Gastrocnemius medialis (tissue), 4 donors: ENCODE results near the gene EPHB2. TPM values are rescaled to one million over a fixed set of nuclear protein-coding genes. Genes with fewer than 3 reads are reported as not detected.

Experiments used
- ATAC-seq, 2 donors: fragments of 150-250 bp; one replicate each; pipeline ENCODE4 v1.9.1; 2016
- DNase-seq, 2 donors: peaks; one replicate each; pipeline ENCODE4 v3.0.0-alpha.2; 2019
- H3K27ac ChIP-seq, 4 donors: fragments of 200-600 bp; sonication (generic); 1 replicate in 1 of 4; 2 replicates in 3 of 4; pipeline ENCODE4 v1.5.1; 2016 to 2018; ENCODE audit warnings: mild to moderate bottlenecking in 2 of 4, moderate library complexity in 1 of 4
- H3K27me3 ChIP-seq, 3 donors: fragments of 200-600 bp; sonication (generic) in 2 of 3; 1 replicate in 1 of 3; 2 replicates in 2 of 3; pipeline versions ENCODE4 v1.5.1 to v1.6.0; 2016 to 2019; ENCODE audit warnings: mild to moderate bottlenecking in 1 of 3, moderate library complexity in 1 of 3
- H3K36me3 ChIP-seq, 2 donors: fragments of 200-600 bp; sonication (generic) in 1 of 2; one replicate each; pipeline ENCODE4 v1.5.1; 2017 to 2018
- H3K4me1 ChIP-seq, 2 donors: fragments of 200-600 bp; sonication (generic) in 1 of 2; one replicate each; pipeline ENCODE4 v1.5.1; 2016 to 2017; ENCODE audit warnings: mild to moderate bottlenecking in 2 of 2
- H3K4me3 ChIP-seq, 4 donors: fragments of 200-600 bp; sonication (generic) in 3 of 4; 1 replicate in 1 of 4; 2 replicates in 3 of 4; pipeline ENCODE4 v1.5.1; 2016 to 2019; ENCODE audit warnings: mild to moderate bottlenecking in 2 of 4
- H3K9me3 ChIP-seq, 3 donors: fragments of 200-600 bp; sonication (generic) in 2 of 3; 1 replicate in 1 of 3; 2 replicates in 2 of 3; pipeline ENCODE4 v1.5.1; 2016 to 2019
- CTCF ChIP-seq, 5 experiments: fragments of 450-650 bp in 3 of 5; fragments of 200-600 bp in 2 of 5; sonication (generic) in 2 of 5; IDR thresholded peaks in 4 of 5; conservative IDR thresholded peaks in 1 of 5; 1 replicate in 4 of 5; 2 replicates in 1 of 5; pipeline ENCODE4 v1.5.1; 2016 to 2019; ENCODE audit warnings: antibody characterized with exemption in 5 of 5, mild to moderate bottlenecking in 3 of 5, moderate library complexity in 3 of 5
- POLR2A ChIP-seq, 2 donors: fragments of 450-650 bp; IDR thresholded peaks; one replicate each; pipeline ENCODE4 v1.6.1; 2017; ENCODE audit warnings: antibody characterized with exemption in 2 of 2, mild to moderate bottlenecking in 2 of 2, moderate library complexity in 2 of 2
- in situ Hi-C, 4 donors: fragments of 200-750 bp; cut with MboI; loops; one replicate each; pipeline versions ENCODE4 v1.15.0 to v1.8.0; 2017; ENCODE audit warnings: low sequenced_read_pairs in 4 of 4
- intact Hi-C: fragments of 100-400 bp; cut with DNase I; formaldehyde crosslinking; loops from one replicate; pipeline ENCODE4 v1.15.1; 2023; ENCODE audit warnings: low total_unique reads
- total RNA-seq, 4 donors: library from RNA; depleted of rRNA; stranded (reverse); fragments of >200 nt; gene quantifications; one replicate each; pipeline versions ENCODE4 v1.1.0 to v1.2.3, GENCODE V29; 2016

EPHB2 gene
- total RNA-seq, 4 donors from 2014 or later, result 0.07 to 0.58 (median 0.24) TPM; not detected in 1

GRCh38 chr1:22854688-22855565 lies 144.3 kb downstream of the EPHB2 start:
- no peak for ATAC-seq
- Histone ChIP-seq H3K27me3 (peaks cover 0 to 4% (median 2%) of the 10 kb centered on the region in 3 donors), H3K4me1 (no peaks in the 10 kb centered on the region), H3K36me3 (no peaks in the 10 kb centered on the region), H3K9me3 (no peaks in the 10 kb centered on the region), H3K4me3 (no peak overlapping the region), H3K27ac (no peak overlapping the region)
- in situ Hi-C loops (no loop called here), intact Hi-C loops (no loop called here)
- TF ChIP-seq POLR2A (IDR thresholded peaks at IDR 0.05), result no peak
- no peak for TF ChIP-seq CTCF (IDR thresholded peaks at IDR 0.05 in 4 of 5, conservative IDR thresholded peaks at IDR 0.05 in 1 of 5)
- no peak for DNase-seq

- H3K4me1 ChIP-seq, result no peaks in the 10 kb centered on the region
- peaks cover 0 to 2% (median 0%) of the 10 kb centered on the region in 3 donors for H3K27me3 ChIP-seq
- TF ChIP-seq POLR2A (IDR thresholded peaks at IDR 0.05) (no peak), CTCF (IDR thresholded peaks at IDR 0.05 in 4 of 5, conservative IDR thresholded peaks at IDR 0.05 in 1 of 5) (no peak)
- no peak overlapping the region for H3K27ac ChIP-seq
- H3K9me3 ChIP-seq, result no peaks in the 10 kb centered on the region
- intact Hi-C loops, result no loop called here
- no peak overlapping the region for H3K4me3 ChIP-seq
- no peak for ATAC-seq
- no peak for DNase-seq
- in situ Hi-C loops, result no loop called here
- no peaks in the 10 kb centered on the region for H3K36me3 ChIP-seq
Measured at GRCh38 chr1:22855668-22856606, 145.3 kb downstream of the EPHB2 start.

GRCh38 chr1:22857661-22858060 lies 147.0 kb downstream of the EPHB2 start:
- Histone ChIP-seq H3K4me3 (no peak overlapping the region), H3K4me1 (no peaks in the 10 kb centered on the region), H3K27ac (no peak overlapping the region), H3K9me3 (no peaks in the 10 kb centered on the region), H3K36me3 (no peaks in the 10 kb centered on the region), H3K27me3 (peaks cover 0 to 2% (median 0%) of the 10 kb centered on the region in 3 donors)
- in situ Hi-C loops, result no loop called here
- TF ChIP-seq POLR2A (IDR thresholded peaks at IDR 0.05) (no peak), CTCF (IDR thresholded peaks at IDR 0.05 in 4 of 5, conservative IDR thresholded peaks at IDR 0.05 in 1 of 5) (no peak)
- no peak for DNase-seq
- ATAC-seq, result no peak
- intact Hi-C loops, result no loop called here

GRCh38 chr1:22860414-22860800 lies 149.8 kb downstream of the EPHB2 start:
- no peak overlapping the region for H3K27ac ChIP-seq
- no peaks in the 10 kb centered on the region for H3K9me3 ChIP-seq
- no peaks in the 10 kb centered on the region for H3K36me3 ChIP-seq
- intact Hi-C loops, result loop anchor here (2.0 kb wide), 1 partner anchor 156 kb away; no protein-coding TSS in a partner anchor
- peaks cover 0 to 2% (median 0%) of the 10 kb centered on the region in 3 donors for H3K27me3 ChIP-seq
- DNase-seq, result no peak
- no peak for TF ChIP-seq CTCF (IDR thresholded peaks at IDR 0.05 in 4 of 5, conservative IDR thresholded peaks at IDR 0.05 in 1 of 5)
- TF ChIP-seq POLR2A (IDR thresholded peaks at IDR 0.05), result no peak
- no peak for ATAC-seq
- H3K4me1 ChIP-seq, result no peaks in the 10 kb centered on the region
- in situ Hi-C loops, result no loop called here
- H3K4me3 ChIP-seq, result no peak overlapping the region
